DLD1 (cell line): ENCODE measurements around the gene SHKBP1.
"Not testable (repeated sequence)": the region's sequence is repeated elsewhere in the genome, so short reads cannot be mapped to it uniquely, and the experiment has no call there.

Experiments used
- in situ Hi-C: cut with HindIII; loops from 2 replicates; pipeline ENCODE4 v1.10.0; 2017; ENCODE audit warnings: low sequenced_read_pairs

Gene SHKBP1

GRCh38 chr19:40584007-40584406 is 7.3 kb downstream of the SHKBP1 start:
- in situ Hi-C loops = no loop called here

- in situ Hi-C loops = no loop called here
These were observed 8.7 kb downstream of the SHKBP1 start for GRCh38 chr19:40585241-40585981.

- in situ Hi-C loops = no loop called here
These were observed 9.3 kb downstream of the SHKBP1 start for GRCh38 chr19:40585982-40586422.

GRCh38 chr19:40586611-40587010 is 9.9 kb downstream of the SHKBP1 start:
- in situ Hi-C loops = no loop called here

GRCh38 chr19:40588110-40588854 is 11.6 kb downstream of the SHKBP1 start:
- in situ Hi-C loops = no loop called here

- in situ Hi-C loops = no loop called here
These were observed 12.4 kb downstream of the SHKBP1 start for GRCh38 chr19:40588926-40589569.

- in situ Hi-C loops = no loop called here
These were observed 13.1 kb downstream of the SHKBP1 start for GRCh38 chr19:40589591-40590429.

GRCh38 chr19:40590464-40591265 is 14.0 kb downstream of the SHKBP1 start:
- in situ Hi-C loops = no loop called here

GRCh38 chr19:40591724-40592123 is 15.1 kb downstream of the SHKBP1 start:
- in situ Hi-C loops = not testable (repeated sequence)

GRCh38 chr19:40592170-40592569 is 15.5 kb downstream of the SHKBP1 start:
- in situ Hi-C loops = no loop called here

GRCh38 chr19:40594255-40594654 is 17.6 kb downstream of the SHKBP1 start:
- in situ Hi-C loops = no loop called here

GRCh38 chr19:40594657-40595091 is 18.0 kb downstream of the SHKBP1 start:
- in situ Hi-C loops = no loop called here

- in situ Hi-C loops = no loop called here
These were observed 20.1 kb downstream of the SHKBP1 start for GRCh38 chr19:40596608-40597328.

GRCh38 chr19:40597329-40597838 is 20.7 kb downstream of the SHKBP1 start:
- in situ Hi-C loops = no loop called here

GRCh38 chr19:40598121-40598917 is 21.6 kb downstream of the SHKBP1 start:
- in situ Hi-C loops = no loop called here

GRCh38 chr19:40598918-40599307 is 22.2 kb downstream of the SHKBP1 start:
- in situ Hi-C loops = no loop called here

- in situ Hi-C loops = no loop called here
These were observed 22.7 kb downstream of the SHKBP1 start for GRCh38 chr19:40599331-40599901.
